ENCODE results near the gene DERA.

DNA sequence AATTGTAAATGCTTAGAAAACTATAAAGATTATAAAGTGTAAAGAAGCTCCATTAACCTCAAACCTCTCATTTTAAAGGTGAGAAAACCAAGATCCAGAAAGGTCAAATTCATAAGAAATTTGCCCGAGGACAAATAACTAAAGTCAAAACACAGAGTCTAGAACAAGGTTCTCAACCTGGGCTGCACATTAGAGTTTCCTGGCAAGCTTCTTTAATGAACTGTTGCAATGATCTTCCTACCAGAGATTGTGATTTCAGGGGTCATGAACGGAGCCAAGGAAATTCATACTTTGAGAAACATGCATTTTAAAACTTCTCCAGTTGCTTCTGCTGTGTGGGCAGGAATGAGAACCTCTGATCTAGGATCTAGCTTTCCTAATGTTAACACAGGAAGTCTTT is 86.8 kb downstream of the DERA start:
- TF ChIP-seq, protein P1, sequence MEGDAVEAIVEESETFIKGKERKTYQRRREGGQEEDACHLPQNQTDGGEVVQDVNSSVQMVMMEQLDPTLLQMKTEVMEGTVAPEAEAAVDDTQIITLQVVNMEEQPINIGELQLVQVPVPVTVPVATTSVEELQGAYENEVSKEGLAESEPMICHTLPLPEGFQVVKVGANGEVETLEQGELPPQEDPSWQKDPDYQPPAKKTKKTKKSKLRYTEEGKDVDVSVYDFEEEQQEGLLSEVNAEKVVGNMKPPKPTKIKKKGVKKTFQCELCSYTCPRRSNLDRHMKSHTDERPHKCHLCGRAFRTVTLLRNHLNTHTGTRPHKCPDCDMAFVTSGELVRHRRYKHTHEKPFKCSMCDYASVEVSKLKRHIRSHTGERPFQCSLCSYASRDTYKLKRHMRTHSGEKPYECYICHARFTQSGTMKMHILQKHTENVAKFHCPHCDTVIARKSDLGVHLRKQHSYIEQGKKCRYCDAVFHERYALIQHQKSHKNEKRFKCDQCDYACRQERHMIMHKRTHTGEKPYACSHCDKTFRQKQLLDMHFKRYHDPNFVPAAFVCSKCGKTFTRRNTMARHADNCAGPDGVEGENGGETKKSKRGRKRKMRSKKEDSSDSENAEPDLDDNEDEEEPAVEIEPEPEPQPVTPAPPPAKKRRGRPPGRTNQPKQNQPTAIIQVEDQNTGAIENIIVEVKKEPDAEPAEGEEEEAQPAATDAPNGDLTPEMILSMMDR (IDR thresholded peaks at IDR 0.05; ENCODE audit: low read length), result no peak
- TF ChIP-seq EZH2 (IDR thresholded peaks at IDR 0.05; ENCODE audit: borderline replicate concordance, low read length), result no peak

All from OCI-LY1 (cell line).